ENCODE measurements around the gene TXN2.

DNA sequence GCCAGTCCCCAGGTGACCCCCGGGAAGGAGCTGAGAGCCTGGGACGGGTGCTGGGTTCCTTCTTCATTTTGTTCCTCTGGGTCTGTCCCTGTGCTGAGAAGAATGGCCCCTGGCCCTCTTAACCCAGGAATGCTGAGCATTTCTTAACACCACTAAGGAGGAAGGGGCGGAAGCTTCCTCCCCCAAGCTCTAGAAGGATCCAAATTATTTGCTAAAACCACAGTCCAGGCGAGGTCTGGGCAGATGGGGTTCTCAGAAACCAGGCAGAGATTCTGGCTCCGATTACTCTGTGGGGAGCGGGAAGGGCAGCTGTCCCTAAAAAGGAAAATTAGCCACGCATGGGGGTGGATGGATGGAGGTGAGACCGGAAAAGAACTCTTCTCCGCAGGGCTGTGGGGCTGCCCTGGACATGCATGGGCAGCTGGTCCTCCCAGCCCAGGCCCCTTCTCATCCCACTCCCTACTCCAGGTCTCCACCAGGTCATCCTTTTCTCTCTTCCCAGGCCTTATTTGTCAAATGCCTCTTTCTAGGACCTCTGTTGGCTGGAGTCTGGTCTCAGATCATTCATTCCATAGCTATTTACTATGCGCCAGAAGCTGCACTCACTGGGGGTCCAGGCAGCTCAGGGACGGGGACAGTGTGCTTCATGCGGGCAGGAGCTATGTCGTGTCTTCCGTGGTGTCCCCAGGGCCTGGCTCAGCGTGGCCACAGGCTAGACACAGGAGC lies 48.7 kb downstream of the TXN2 start:
- TF ChIP-seq, protein P1, sequence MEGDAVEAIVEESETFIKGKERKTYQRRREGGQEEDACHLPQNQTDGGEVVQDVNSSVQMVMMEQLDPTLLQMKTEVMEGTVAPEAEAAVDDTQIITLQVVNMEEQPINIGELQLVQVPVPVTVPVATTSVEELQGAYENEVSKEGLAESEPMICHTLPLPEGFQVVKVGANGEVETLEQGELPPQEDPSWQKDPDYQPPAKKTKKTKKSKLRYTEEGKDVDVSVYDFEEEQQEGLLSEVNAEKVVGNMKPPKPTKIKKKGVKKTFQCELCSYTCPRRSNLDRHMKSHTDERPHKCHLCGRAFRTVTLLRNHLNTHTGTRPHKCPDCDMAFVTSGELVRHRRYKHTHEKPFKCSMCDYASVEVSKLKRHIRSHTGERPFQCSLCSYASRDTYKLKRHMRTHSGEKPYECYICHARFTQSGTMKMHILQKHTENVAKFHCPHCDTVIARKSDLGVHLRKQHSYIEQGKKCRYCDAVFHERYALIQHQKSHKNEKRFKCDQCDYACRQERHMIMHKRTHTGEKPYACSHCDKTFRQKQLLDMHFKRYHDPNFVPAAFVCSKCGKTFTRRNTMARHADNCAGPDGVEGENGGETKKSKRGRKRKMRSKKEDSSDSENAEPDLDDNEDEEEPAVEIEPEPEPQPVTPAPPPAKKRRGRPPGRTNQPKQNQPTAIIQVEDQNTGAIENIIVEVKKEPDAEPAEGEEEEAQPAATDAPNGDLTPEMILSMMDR (conservative IDR thresholded peaks at IDR 0.05; ENCODE audit: low read depth in 2 of 2), result no peak
- TF ChIP-seq JUNB (IDR thresholded peaks at IDR 0.05; ENCODE audit: unreplicated experiment), result no peak
- no peak for TF ChIP-seq POLR2AphosphoS5 (IDR thresholded peaks at IDR 0.05; ENCODE audit: low read depth)
- no peak for TF ChIP-seq EZH2phosphoT487 (IDR thresholded peaks at IDR 0.05; ENCODE audit: unreplicated experiment)
- TF ChIP-seq EZH2 (IDR thresholded peaks at IDR 0.05; ENCODE audit: low read depth, unreplicated experiment), result no peak
- TF ChIP-seq, protein P2, sequence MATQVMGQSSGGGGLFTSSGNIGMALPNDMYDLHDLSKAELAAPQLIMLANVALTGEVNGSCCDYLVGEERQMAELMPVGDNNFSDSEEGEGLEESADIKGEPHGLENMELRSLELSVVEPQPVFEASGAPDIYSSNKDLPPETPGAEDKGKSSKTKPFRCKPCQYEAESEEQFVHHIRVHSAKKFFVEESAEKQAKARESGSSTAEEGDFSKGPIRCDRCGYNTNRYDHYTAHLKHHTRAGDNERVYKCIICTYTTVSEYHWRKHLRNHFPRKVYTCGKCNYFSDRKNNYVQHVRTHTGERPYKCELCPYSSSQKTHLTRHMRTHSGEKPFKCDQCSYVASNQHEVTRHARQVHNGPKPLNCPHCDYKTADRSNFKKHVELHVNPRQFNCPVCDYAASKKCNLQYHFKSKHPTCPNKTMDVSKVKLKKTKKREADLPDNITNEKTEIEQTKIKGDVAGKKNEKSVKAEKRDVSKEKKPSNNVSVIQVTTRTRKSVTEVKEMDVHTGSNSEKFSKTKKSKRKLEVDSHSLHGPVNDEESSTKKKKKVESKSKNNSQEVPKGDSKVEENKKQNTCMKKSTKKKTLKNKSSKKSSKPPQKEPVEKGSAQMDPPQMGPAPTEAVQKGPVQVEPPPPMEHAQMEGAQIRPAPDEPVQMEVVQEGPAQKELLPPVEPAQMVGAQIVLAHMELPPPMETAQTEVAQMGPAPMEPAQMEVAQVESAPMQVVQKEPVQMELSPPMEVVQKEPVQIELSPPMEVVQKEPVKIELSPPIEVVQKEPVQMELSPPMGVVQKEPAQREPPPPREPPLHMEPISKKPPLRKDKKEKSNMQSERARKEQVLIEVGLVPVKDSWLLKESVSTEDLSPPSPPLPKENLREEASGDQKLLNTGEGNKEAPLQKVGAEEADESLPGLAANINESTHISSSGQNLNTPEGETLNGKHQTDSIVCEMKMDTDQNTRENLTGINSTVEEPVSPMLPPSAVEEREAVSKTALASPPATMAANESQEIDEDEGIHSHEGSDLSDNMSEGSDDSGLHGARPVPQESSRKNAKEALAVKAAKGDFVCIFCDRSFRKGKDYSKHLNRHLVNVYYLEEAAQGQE (IDR thresholded peaks at IDR 0.05; ENCODE audit: unreplicated experiment), result no peak
- TF ChIP-seq CREB1 (CRISPR knock-in tag; IDR thresholded peaks at IDR 0.05; ENCODE audit: low read depth), result no peak
- no peak for TF ChIP-seq ZNF331 (CRISPR knock-in tag; IDR thresholded peaks at IDR 0.05; ENCODE audit: low read depth)
- no peak for TF ChIP-seq NANOG (IDR thresholded peaks at IDR 0.05; ENCODE audit: borderline replicate concordance)
- TF ChIP-seq, protein P3, sequence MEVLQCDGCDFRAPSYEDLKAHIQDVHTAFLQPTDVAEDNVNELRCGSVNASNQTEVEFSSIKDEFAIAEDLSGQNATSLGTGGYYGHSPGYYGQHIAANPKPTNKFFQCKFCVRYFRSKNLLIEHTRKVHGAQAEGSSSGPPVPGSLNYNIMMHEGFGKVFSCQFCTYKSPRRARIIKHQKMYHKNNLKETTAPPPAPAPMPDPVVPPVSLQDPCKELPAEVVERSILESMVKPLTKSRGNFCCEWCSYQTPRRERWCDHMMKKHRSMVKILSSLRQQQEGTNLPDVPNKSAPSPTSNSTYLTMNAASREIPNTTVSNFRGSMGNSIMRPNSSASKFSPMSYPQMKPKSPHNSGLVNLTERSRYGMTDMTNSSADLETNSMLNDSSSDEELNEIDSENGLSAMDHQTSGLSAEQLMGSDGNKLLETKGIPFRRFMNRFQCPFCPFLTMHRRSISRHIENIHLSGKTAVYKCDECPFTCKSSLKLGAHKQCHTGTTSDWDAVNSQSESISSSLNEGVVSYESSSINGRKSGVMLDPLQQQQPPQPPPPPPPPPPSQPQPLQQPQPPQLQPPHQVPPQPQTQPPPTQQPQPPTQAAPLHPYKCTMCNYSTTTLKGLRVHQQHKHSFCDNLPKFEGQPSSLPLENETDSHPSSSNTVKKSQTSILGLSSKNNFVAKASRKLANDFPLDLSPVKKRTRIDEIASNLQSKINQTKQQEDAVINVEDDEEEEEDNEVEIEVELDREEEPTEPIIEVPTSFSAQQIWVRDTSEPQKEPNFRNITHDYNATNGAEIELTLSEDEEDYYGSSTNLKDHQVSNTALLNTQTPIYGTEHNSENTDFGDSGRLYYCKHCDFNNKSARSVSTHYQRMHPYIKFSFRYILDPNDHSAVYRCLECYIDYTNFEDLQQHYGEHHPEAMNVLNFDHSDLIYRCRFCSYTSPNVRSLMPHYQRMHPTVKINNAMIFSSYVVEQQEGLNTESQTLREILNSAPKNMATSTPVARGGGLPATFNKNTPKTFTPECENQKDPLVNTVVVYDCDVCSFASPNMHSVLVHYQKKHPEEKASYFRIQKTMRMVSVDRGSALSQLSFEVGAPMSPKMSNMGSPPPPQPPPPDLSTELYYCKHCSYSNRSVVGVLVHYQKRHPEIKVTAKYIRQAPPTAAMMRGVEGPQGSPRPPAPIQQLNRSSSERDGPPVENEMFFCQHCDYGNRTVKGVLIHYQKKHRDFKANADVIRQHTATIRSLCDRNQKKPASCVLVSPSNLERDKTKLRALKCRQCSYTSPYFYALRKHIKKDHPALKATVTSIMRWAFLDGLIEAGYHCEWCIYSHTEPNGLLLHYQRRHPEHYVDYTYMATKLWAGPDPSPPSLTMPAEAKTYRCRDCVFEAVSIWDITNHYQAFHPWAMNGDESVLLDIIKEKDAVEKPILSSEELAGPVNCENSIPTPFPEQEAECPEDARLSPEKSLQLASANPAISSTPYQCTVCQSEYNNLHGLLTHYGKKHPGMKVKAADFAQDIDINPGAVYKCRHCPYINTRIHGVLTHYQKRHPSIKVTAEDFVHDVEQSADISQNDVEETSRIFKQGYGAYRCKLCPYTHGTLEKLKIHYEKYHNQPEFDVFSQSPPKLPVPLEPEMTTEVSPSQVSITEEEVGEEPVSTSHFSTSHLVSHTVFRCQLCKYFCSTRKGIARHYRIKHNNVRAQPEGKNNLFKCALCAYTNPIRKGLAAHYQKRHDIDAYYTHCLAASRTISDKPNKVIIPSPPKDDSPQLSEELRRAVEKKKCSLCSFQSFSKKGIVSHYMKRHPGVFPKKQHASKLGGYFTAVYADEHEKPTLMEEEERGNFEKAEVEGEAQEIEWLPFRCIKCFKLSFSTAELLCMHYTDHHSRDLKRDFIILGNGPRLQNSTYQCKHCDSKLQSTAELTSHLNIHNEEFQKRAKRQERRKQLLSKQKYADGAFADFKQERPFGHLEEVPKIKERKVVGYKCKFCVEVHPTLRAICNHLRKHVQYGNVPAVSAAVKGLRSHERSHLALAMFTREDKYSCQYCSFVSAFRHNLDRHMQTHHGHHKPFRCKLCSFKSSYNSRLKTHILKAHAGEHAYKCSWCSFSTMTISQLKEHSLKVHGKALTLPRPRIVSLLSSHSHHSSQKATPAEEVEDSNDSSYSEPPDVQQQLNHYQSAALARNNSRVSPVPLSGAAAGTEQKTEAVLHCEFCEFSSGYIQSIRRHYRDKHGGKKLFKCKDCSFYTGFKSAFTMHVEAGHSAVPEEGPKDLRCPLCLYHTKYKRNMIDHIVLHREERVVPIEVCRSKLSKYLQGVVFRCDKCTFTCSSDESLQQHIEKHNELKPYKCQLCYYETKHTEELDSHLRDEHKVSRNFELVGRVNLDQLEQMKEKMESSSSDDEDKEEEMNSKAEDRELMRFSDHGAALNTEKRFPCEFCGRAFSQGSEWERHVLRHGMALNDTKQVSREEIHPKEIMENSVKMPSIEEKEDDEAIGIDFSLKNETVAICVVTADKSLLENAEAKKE (CRISPR knock-in tag; IDR thresholded peaks at IDR 0.05), result no peak
- TF ChIP-seq, protein P4, sequence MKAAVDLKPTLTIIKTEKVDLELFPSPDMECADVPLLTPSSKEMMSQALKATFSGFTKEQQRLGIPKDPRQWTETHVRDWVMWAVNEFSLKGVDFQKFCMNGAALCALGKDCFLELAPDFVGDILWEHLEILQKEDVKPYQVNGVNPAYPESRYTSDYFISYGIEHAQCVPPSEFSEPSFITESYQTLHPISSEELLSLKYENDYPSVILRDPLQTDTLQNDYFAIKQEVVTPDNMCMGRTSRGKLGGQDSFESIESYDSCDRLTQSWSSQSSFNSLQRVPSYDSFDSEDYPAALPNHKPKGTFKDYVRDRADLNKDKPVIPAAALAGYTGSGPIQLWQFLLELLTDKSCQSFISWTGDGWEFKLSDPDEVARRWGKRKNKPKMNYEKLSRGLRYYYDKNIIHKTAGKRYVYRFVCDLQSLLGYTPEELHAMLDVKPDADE (IDR thresholded peaks at IDR 0.05), result no peak
- TF ChIP-seq STAT1 (IDR thresholded peaks at IDR 0.05; ENCODE audit: unreplicated experiment), result no peak

All from GM23338 (cell line).